Nephron (organoid): ENCODE measurements around the gene SLC22A31.
A peak's percentile ranks its signal among the peaks of the same experiment; 100 is the strongest.

Experiments used
- H3K27ac Mint-ChIP-seq, 3 experiments: 2 replicates each; pipeline ENCODE4 v1.8.0; 2020; ENCODE audit warnings: mixed read lengths in 3 of 3, mild to moderate bottlenecking in 2 of 3, moderate library complexity in 1 of 3
- H3K27me3 Mint-ChIP-seq: 2 replicates; pipeline ENCODE4 v1.8.0; 2021; ENCODE audit warnings: low read depth, mild to moderate bottlenecking, moderate library complexity, mixed read lengths
- H3K36me3 Mint-ChIP-seq: 2 replicates; pipeline ENCODE4 v1.8.0; 2020; ENCODE audit warnings: low read depth, mixed read lengths
- H3K4me1 Mint-ChIP-seq: 2 replicates; pipeline ENCODE4 v1.8.0; 2020; ENCODE audit warnings: mixed read lengths
- H3K4me3 Mint-ChIP-seq, 3 experiments: 2 replicates each; pipeline ENCODE4 v1.8.0; 2020; ENCODE audit warnings: mild to moderate bottlenecking in 3 of 3, mixed read lengths in 3 of 3, moderate library complexity in 2 of 3
- H3K9me3 Mint-ChIP-seq: 2 replicates; pipeline ENCODE4 v1.8.0; 2020; ENCODE audit warnings: mixed read lengths
- CTCF ChIP-seq, 3 experiments: fragments of 200-600 bp; sonication (generic); IDR thresholded peaks; one replicate each; pipeline ENCODE4 v1.5.0; 2021; ENCODE audit warnings: antibody characterized with exemption in 3 of 3; ENCODE audit not compliant: unreplicated experiment in 3 of 3

SLC22A31 gene

DNA sequence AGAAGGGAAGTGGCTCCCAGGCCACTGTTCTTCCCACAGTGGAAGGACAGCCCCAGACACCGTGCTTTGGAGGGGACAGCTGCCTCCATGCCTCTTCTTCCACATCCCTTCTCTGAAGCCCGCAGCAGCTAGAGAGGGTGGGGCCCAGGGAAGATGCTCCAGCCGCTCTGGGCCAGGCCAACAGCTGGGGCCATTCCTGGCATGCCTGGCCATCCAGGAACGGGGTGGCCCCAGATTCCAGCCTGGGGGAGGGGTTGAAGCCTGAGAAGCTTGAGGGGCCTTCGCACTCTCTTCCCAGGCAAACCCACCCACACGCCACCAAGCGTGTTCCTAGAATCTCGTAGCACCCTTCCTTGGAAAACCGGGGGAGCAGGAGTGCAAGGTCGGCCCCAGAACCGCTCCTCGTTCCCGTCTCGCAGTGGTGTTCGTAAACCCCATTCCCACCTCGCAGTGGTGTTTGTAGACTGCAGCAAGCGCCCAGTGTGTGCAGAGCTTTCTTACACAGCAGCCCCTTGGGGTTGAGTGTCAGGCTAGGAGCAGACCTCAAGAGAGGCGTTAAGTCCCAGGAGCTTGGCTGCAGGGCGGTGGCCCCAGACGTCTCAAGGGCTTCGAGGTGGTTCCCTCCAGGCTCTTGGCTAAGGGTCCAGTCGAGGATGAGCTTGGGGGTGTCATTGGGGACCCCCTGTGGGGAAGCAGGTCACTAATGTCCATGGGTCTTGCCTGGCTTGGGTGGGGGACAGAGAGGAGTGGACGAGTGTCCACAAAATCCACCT, 26.1 kb downstream of the SLC22A31 start:
- H3K9me3 Mint-ChIP-seq = no peaks in the 10 kb centered on the region

GRCh38 chr16:89173174-89173921, 27.0 kb downstream of the SLC22A31 start:
- Mint-ChIP-seq H3K4me3 (peak overlapping the region; percentile 71 to 90 (median 81)), H3K9me3 (no peaks in the 10 kb centered on the region), H3K36me3 (no peaks in the 10 kb centered on the region), H3K4me1 (peaks cover 10% of the 10 kb centered on the region), H3K27ac (peak overlapping the region in 2 of 3 experiments; percentile 31 to 72), H3K27me3 (peaks cover 13% of the 10 kb centered on the region)
- TF ChIP-seq CTCF (IDR thresholded peaks at IDR 0.05; ENCODE audit: unreplicated experiment in 3 of 3) = no peak

More for the DNA sequence above, 26.1 kb downstream of the SLC22A31 start:
- Mint-ChIP-seq H3K27me3 (peaks cover 9% of the 10 kb centered on the region), H3K4me3 (peak overlapping the region; percentile 71 to 90 (median 81)), H3K27ac (peak overlapping the region; percentile 22 to 65 (median 30)), H3K4me1 (peaks cover 10% of the 10 kb centered on the region), H3K36me3 (no peaks in the 10 kb centered on the region)
- no peak for TF ChIP-seq CTCF (IDR thresholded peaks at IDR 0.05; ENCODE audit: unreplicated experiment in 3 of 3)

DNA sequence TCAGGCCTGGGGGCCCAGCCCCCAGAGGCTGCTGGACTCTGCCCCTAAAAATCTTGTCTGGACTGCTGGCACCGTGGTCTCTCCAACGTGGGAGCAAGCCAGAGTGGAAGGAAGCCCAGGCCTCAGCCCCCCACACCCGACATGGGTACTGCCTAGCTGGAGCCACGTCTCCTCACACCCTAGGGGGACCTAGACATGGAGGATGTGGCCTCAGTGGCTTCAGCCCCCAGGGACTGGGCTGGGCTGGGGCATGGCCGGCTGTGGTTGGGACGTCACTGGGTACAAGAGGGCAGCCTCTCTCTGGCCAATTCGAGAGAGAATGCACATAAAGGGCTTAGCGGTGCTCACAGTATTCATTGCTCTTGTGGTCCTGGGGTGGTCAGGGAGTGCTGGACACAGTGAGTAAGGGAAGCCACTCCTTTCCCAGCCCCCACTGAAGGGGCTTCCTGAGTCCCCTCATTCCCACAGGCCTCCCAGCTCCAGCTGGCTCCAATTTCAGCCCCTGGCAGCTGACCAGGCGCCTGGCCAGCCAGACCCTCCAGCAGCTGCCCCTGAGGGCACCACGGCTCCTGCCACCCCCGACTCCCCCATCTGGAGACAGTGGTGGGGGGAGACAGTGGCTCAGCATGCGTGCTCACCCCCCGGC, 27.7 kb downstream of the SLC22A31 start:
- Mint-ChIP-seq H3K36me3 (no peaks in the 10 kb centered on the region), H3K4me3 (peak overlapping the region; percentile 74 to 95 (median 89)), H3K9me3 (no peaks in the 10 kb centered on the region), H3K4me1 (peaks cover 10% of the 10 kb centered on the region), H3K27me3 (peaks cover 18% of the 10 kb centered on the region), H3K27ac (peak overlapping the region; percentile 48 to 80 (median 55))
- TF ChIP-seq CTCF (IDR thresholded peaks at IDR 0.05; ENCODE audit: unreplicated experiment in 3 of 3) = no peak

DNA sequence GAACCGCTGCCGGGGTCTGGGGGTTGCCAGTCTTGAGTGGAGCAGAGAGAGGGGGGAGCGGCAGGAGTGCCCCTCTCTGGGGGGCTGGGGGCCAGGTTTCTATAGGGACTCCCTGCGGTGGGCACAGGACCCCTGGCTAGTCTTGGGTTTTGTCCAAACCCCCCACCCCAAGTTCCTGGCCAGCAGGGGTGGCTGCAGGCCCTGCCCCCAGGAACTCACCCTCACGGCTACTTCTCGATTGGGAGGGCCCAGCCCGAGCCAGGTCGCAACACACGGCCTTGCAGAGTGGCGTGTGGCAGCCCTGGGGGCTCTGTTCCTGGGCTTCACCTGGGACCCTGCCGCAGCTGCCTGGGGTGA, 28.2 kb downstream of the SLC22A31 start:
- no peak for TF ChIP-seq CTCF (IDR thresholded peaks at IDR 0.05; ENCODE audit: unreplicated experiment in 3 of 3)
- peaks cover 18% of the 10 kb centered on the region for H3K27me3 Mint-ChIP-seq
- peak overlapping the region; percentile 74 to 95 (median 89) for H3K4me3 Mint-ChIP-seq
- H3K27ac Mint-ChIP-seq = no peak overlapping the region
- H3K9me3 Mint-ChIP-seq = no peaks in the 10 kb centered on the region
- H3K36me3 Mint-ChIP-seq = no peaks in the 10 kb centered on the region
- peaks cover 10% of the 10 kb centered on the region for H3K4me1 Mint-ChIP-seq

DNA sequence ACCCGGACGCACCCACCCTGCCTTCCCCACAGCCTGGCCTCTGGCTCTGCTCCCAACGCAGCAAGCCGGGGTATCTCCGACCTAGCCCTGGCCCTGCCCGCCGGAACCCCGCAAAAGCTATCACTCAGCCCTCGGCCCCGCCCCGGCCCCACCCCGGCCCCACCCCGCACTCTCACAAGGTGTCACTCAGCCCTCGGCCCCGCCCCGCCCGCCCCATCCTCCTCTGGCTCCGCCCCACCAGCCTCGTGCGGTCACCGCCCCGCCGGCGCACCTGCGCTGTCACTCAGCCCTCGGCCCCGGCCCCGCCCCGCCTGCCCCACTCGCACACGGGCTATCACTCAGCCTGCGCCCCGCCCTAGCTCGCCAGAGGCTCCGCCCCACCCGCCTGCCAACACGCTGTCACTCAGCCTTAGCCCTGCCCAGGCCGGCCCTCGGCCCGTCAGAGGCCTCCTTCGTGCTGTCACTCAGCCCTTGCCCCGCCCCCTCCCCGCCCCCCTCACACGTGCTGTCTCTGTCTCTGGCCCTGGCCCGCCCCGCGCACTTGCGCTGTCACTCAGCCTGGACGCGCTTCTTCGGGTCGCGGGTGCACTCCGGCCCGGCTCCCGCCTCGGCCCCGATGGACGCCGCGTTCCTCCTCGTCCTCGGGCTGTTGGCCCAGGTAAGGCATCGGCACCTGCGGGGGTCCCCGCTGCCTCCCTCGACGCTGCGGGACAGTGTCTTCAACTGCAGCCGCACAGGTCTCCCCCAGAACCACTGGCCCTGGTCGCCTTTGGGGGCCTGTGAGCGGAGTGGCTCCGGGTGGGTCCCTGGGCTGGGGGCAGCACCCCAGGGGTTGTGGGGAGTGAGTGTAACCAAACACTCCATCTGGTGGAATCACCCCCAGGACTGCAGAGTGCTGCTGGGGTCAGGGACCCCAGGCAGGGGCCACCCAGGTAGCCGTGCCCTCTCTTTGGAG, 28.8 kb downstream of the SLC22A31 start, which contains the start of gene CDH15:
TSS of gene CDH15 (plus strand) at position 533 of the 955 bp plus-strand sequence. CDS start at position 617, 84 bp downstream.
- no peaks in the 10 kb centered on the region for H3K36me3 Mint-ChIP-seq
- TF ChIP-seq CTCF (IDR thresholded peaks at IDR 0.05; ENCODE audit: unreplicated experiment in 3 of 3) = no peak
- peak within 1 kb of the TSS; percentile 74 to 95 (median 89) for H3K4me3 Mint-ChIP-seq
- H3K9me3 Mint-ChIP-seq = no peaks in the 10 kb centered on the region
- H3K4me1 Mint-ChIP-seq = peaks cover 10% of the 10 kb centered on the region
- H3K27ac Mint-ChIP-seq = peak within 1 kb of the TSS; percentile 48 to 80 (median 55)
- H3K27me3 Mint-ChIP-seq = peaks cover 18% of the 10 kb centered on the region
